Heart left ventricle (tissue), 13 donors: ENCODE measurements around the gene PDE9A.

Experiments used
- POLR2A ChIP-seq, 2 donors: fragments of 450-650 bp; IDR thresholded peaks; one replicate each; pipeline ENCODE4 v1.6.1; 2017; ENCODE audit warnings: antibody characterized with exemption in 2 of 2, mild to moderate bottlenecking in 2 of 2, moderate library complexity in 2 of 2
- TF ChIP-seq, protein P1 (sequence below), 12 donors: fragments of 200-600 bp; sonication (generic) in 4 of 12; IDR thresholded peaks; one replicate each; pipeline versions ENCODE4 v1.5.0 to v1.8.0; 2018 to 2022; ENCODE audit warnings: antibody characterized with exemption in 12 of 12, mild to moderate bottlenecking in 5 of 12
- donor health status: ischemic (EF 13 %, LVEDD 7.1; RV severe dilation, severe dysfunction).
- donor health status: DM: no; HTN: yes; CAD: no.
- donor health status: DM: no; HTN: no; CAD: no.
- donor health status: ischemic (EF 25% LVEDD 6.9; RV normal size, moderate dysfunction).
- donor health status: ischemic (EF 25% LVEDD 5.7; RV mildly dilated, moderate dysfunction).
- donor health status: ischemic (EF 35%, LVEDD 5.7; RV mildly dilated, moderate dysfunction).
- donor health status: nonischemic (EF 11% LVEDD 7.7; RV severe dilation, severe dysfunction).
- donor health status: DM: yes; HTN: yes; CAD: no.
- donor health status: PGD.
- donor health status: ischemic (EF 29% LVEDD 5.4; RV normal size, mild dysfunction).
- donor health status: nonischemic (EF 23%, LVEDD 6.1; RV moderate dilation, normal function).

DNA sequence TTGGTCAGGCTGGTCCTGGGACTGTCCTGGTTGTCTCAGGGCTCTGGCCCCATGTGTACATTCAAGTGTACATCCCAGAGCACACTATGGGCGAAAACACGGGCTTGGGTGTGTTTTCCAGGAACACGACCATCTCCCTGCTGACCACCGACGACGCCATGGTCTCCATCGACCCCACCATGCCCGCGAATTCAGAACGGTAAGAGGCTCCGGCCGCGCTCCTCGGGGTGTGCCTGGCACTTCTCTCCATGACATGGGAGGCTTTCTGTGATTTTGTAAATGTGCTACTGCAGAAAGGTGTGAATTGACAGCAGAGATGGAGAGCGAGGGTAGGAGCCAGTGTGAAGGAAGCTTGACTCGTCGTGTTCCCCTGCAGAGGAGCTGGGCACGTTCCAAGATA lies 34.4 kb downstream of the PDE9A start:
- TF ChIP-seq, protein P1, sequence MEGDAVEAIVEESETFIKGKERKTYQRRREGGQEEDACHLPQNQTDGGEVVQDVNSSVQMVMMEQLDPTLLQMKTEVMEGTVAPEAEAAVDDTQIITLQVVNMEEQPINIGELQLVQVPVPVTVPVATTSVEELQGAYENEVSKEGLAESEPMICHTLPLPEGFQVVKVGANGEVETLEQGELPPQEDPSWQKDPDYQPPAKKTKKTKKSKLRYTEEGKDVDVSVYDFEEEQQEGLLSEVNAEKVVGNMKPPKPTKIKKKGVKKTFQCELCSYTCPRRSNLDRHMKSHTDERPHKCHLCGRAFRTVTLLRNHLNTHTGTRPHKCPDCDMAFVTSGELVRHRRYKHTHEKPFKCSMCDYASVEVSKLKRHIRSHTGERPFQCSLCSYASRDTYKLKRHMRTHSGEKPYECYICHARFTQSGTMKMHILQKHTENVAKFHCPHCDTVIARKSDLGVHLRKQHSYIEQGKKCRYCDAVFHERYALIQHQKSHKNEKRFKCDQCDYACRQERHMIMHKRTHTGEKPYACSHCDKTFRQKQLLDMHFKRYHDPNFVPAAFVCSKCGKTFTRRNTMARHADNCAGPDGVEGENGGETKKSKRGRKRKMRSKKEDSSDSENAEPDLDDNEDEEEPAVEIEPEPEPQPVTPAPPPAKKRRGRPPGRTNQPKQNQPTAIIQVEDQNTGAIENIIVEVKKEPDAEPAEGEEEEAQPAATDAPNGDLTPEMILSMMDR (IDR thresholded peaks at IDR 0.05): no peak
- no peak for TF ChIP-seq POLR2A (IDR thresholded peaks at IDR 0.05)
